GM18868 (cell line): ENCODE measurements around the gene IFNA6.
A peak's percentile ranks its signal among the peaks of the same experiment; 100 is the strongest.

Experiments
- ATAC-seq: cut with Tn5 transposase; IDR thresholded peaks from one replicate; pipeline ENCODE4 v1.9.1; 2021; ENCODE audit warnings: mild to moderate bottlenecking, moderate library complexity; ENCODE audit not compliant: unreplicated experiment

The IFNA6 gene

GRCh38 chr9:21331676-21332402 is 18.8 kb downstream of the IFNA6 start:
- ATAC-seq: no peak

GRCh38 chr9:21326526-21327139 is 24.1 kb downstream of the IFNA6 start:
- peak; percentile 86 for ATAC-seq

GRCh38 chr9:21324047-21324446 is 26.6 kb downstream of the IFNA6 start:
- ATAC-seq: no peak

DNA sequence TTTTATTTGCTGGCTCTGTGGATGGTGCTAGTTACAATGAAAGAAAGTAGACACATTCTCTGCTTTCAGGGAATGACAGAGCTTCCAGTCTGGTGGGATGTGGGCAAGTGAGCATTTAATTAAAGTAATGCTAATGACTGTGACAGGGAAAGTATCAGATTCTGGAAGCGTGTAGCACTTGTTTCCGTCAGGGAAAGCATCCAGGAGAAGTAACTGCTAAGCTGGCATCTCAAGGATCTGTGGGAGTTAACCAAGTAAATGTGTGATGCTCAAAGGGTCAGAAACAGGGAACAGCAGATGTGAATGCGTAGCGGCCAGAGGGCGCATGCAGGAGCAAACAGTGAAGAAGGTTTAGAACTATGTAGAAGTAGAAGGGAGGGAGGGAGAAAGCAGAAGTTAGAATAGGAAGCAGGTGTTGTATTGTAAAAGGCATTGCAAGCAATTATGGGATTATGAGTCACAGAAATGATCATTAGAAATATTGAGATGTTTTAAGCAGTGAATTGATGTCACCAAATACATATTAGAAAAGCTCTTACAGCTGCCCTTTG is 27.7 kb downstream of the IFNA6 start:
- no peak for ATAC-seq

DNA sequence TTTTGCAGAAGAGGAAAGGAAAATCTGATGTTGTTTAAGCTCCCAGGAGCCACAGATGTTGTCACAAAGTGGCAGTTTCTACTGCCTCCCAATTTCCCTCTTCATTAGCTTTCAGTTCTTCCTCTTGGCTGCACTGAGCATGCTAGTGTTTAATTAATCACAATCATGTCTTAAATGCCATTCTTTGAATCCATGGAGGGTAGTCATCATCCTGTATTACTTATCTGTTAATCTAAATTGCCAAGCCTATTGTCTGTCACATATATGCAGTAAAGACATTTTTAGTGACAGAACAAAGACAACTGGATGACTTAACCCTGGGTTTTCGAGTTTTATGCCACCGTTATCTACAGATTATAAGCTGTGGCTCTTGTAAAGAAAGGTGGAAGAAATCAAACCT is 30.2 kb downstream of the IFNA6 start:
- ATAC-seq: no peak

DNA sequence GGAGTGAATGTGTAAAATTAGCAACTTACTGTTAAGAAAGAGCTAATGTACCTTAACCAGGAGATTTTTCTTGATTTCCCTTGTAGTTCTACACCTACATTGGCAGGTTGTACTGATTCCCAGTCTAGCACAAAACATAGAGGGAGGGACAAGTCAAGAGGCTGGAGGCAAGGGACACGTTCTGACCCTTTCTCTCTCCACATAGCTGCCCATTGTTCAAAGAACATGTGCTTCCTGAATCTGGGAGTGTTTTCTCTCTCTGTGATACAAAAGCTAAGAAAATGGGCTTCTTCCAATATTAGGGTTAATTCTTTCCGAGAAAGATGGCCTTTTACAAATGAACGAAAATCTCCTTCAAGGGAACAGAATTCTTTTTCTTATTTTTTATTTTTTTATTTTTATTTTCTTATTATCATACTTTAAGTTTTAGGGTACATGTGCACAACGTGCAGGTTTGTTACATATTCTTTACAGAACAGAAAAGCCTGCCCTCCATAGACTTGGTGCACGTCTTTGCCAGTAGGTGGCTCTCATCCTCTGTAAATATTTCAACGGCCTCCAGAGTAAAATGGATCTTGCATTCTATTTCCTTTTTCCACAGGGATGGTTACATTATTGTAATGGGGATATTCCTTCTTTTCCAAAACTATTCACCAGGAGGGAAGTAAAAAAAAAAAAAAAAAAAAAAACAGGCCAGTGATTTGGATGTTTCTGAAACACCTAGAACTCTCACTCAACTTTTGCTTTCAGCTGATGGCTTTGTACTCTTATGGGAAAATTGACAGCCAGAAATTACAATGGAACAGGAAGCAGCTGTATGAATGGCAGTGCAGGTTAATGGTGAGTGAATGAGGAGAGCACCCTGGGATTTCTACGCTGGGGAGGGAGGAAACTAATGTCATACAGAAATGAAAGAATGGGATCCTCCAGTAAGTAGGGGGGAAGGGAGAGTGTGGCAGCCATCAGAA is 32.4 kb downstream of the IFNA6 start:
- peak; percentile 80 for ATAC-seq

- ATAC-seq: no peak
These were observed 33.8 kb downstream of the IFNA6 start for GRCh38 chr9:21316860-21317259.

- ATAC-seq: no peak
These were observed 34.5 kb downstream of the IFNA6 start for GRCh38 chr9:21316032-21316842.

GRCh38 chr9:21314152-21314551 is 36.5 kb downstream of the IFNA6 start:
- no peak for ATAC-seq

DNA sequence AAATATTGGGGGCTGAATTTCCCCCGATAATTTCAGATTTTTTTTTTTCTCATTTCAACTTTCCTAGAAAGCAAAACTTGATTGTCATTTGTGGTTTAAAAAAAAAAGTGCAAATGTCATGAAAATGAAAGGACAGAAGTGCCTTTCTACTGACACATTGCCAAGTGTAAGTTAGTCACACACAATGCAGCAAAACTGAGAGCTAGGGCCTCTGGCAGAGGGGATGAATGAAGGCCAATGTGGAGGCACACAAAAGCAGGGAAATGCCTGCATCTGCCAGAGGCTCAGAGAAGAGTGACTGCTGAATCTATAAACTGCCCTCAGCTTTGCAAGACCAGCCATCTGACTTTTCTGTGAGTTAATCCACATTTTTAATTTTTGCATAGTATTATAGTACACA is 38.8 kb downstream of the IFNA6 start:
- ATAC-seq: peak; percentile 59

GRCh38 chr9:21305213-21305612 is 45.5 kb downstream of the IFNA6 start, which contains the start of gene IFNA5:
IFNA5 (minus strand) TSS chr9:21305313; CDS start chr9:21305256, 57 bp downstream.
- ATAC-seq: no peak
